Lung microvascular endothelial cell (primary cell): ENCODE data around the gene CRAMP1. TPM values are rescaled to one million over a fixed set of nuclear protein-coding genes. Genes with fewer than 3 reads are reported as not detected.

Experiments
- DNase-seq, 2 donors: peaks; one replicate each; pipeline versions ENCODE4 v3.0.0 to v3.0.0-alpha.2; 2010; ENCODE audit warnings: low read depth in 2 of 2
- total RNA-seq: library from RNA; depleted of rRNA; stranded (reverse); fragments of >200 nt; gene quantifications from 2 replicates; pipeline ENCODE4 v1.2.1, GENCODE V29; 2014

Gene CRAMP1
- total RNA-seq, 1 donor from 2014 or later, result 9.5 TPM

DNA sequence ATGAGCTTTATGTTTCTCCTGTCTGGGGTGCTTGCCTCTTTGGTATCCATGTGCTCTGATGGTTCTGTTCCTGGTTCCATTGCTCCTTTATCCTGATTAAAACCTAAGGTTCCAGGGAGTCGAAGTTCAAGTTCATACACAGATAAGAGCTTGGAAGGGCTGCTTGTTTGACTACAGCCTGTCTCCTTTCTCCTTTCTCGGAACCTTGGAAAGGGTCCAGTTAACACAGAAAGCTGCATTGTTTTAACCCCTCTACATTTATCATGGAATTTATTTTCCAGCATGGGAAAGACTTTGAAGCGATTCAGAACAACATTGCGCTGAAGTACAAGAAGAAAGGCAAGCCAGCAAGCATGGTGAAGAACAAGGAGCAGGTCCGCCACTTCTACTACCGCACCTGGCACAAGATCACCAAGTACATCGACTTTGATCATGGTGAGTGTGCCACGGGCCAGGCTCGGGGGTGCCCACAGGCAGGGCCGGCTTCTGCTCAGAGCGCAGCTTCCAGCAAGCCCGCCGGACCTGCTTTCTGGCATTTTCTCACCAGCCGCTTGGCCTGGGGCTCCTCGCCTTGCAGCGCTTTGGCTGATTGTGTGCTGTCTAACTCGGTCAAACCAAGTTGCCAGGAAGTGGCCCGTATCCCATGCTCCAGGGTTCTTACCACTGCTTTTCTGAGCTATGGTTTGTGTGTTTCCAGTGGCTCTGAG is 19.9 kb downstream of the CRAMP1 start:
- peak in 1 of 2 donors; percentile 12 for DNase-seq

DNA sequence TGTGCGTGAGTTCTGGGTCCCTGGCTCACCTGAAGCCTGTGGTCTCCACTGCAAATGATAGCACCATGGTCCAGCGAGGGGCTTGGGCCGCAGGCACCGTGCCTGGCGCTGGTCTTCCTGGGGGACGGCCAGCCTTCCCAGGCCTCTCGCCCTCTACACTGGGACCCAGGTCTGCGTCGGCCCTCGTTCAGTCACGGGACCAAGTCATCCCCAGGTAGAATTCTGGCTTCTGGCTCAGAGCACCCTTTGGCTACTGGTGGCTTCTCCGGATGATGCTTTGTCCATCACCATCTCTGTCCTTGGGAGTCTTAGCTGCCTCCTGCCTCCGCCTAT is 20.4 kb downstream of the CRAMP1 start:
- DNase-seq, result no peak

DNA sequence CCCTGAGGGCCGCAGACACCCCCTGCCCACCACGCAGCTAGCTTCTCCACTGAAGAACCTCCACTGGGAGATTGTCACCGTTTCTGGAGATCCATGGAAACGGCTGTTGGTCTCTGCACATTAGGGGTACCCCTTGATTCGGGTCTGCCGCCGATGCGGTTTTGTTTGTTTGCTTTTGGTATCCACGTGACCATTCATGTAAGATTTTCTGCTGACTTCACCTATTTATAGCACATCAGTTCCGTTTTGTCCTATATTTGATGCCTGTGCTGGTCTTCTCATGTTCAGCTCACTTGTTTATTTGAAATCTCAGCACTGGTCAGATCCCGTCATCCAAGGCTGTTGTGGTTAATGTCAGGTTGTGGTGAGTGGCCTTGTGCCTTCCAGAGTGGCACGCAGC is 21.1 kb downstream of the CRAMP1 start:
- DNase-seq, result no peak

DNA sequence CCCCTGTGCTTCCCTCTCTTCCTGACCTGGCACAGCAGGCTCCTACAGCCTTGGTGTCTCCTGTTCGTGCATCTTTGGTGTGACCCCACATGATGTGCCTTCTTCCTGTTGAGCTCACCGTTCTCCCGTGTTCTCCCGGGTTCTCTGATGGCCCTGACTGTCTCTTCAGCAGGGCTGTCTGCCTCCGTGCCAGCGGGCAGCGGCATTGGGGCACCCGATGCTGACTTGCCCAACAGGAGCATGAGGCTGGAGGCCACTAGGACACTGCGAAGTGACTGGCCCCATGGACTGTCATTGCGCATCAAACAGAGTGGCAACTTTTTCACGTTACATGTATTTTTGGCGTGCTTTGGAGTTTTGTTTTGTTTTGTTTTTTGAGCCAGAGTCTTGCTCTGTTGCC is 22.4 kb downstream of the CRAMP1 start:
- DNase-seq, result no peak

DNA sequence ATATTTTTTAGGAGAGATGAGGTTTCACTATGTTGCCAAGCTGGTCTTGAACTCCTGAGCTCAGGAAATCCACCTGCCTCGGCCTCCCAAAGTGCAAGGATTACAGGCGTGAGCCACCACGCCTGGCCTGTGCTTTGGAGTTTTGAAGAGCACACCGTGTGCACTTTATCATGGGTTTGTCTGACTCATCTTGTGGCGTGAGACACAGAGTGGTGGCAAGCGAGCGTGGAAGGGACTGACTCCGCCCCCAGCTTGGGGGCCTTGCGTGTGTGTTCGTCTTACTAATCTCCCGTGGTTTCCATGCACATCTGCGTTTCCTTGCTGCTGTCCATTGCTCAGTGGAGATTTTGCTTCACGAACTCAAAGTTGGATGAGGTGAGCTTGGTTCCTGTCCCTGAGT is 22.9 kb downstream of the CRAMP1 start:
- DNase-seq, result no peak

DNA sequence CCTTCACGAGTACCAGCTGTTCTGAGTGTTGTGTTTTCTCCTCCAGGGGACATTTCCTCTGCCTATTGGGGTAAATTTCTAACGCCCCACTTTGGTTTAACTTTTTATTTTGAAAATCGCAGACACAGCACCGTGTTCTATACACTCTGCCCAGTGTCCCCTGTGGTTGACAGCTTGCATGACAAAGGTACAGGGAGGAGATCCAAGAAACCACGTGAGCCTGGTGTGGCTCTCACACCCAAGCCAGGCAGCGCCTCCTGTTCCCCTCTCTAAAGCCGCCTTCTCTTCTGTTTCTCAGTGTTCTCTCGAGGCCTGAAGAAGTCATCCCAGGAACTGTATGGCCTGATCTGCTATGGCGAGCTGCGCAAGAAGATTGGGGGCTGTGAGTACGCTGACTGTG is 25.4 kb downstream of the CRAMP1 start:
- DNase-seq, result no peak

DNA sequence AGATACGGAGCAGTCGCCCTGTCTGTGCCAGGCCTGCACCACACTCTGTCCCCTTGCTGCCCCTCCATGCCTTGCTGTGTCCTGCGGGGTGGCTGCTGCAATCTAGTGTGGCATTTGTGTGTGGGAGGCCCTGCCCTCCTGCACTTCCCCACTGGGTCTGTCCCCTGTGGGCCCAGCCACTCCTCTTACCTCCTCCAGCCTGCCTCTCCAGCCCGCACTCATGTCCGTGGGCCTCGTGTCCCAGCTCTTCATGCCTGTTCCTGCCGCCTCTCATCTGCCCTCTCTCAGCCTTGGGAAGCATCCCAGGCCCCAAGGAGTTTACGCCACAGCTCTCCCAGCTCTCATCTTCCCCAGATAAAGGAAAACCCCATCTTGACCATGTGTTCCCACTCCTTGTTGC is 26.6 kb downstream of the CRAMP1 start:
- no peak for DNase-seq

DNA sequence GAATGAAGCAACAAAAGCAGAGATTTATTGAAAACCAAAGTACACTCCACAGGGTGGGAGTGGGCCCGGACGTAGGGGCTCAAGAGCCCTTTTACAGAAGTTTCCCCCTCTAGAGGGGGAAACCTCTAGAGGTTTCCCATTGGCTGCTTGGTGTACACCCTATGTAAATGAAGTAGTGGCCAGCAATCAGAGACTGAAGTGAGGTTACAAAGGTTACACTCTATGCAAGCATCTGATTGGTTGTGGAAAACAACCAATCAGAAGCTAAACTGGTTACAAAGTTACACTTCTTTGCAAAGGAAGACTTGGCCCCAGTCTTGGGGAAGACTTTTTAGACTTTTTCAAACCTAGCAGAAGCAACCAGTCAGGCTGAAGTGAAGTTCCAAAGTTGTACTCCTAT is 27.1 kb downstream of the CRAMP1 start:
- DNase-seq, result no peak

DNA sequence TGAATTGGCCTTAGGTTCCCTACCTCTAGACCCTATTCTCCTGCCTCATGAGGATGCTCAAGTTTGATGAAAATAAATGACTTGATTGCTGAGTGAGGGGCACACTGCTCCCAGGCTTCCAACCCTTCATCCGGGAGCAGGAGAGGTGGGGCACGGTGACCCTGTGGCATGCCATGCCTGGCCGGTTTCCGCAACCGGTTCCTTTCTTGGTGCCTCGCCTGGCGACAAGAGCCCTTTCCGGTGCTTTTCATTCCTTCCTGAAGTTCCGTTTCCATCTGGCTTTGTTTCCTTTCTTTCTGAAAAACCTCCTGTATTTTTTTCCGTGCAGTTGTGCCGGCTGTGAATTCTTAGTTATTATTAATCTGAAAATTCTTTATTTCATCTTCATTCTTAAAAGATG is 27.7 kb downstream of the CRAMP1 start:
- peak in 1 of 2 donors; percentile 44 for DNase-seq

DNA sequence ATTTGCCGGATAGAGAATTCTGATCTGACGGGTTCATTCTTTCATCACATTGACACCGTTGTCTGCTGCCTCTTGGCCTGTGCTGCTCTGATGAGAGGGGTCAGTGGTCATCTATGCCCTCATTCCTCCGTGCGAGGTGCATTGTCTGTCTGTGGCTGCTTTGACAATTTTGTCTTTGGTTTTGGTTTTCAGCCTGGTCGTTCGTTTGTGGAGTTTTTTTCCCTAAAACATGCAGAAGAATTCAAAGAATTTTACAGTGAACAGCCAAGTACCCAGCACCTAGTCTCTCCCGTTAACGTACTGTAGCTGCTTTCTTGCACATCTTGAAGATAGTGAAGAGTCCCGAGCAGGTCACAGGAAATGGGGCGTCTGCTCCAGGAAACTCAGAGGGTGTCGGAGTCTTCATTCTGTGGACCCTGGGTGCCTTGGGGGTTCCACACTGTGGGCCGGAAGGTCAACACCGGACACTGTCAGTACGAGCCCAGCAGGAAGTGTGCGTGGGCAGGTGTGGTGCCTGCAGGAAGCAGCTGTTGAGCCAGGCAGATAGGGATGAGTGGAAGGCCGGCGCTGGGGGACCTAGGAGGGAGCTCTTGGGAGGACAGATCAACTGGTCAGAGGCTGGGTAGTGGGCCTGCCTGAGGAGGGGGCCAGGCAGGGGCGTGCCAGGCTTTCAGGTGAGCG is 28.2 kb downstream of the CRAMP1 start:
- peak; percentile 23 to 70 for DNase-seq

DNA sequence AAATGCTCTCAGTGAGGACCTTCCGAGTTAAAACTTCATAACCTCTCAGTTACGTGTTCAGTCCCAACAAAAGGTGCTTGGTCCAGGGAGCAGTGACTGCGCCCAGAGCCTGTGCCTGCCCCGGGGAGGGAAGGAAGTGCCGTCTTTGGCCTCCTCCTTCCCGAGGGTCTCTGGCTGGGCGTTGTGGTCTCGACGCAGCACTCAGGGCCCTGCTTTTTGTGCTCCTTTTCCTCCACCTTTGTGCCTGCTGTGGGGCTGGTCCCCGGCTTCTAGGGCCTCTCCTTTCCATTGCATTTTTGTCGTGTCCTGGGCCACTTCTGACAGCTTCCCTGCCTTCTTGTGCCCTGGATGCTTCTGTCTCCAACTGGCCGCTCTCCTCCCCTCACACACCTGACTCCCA is 29.1 kb downstream of the CRAMP1 start:
- DNase-seq, result no peak

DNA sequence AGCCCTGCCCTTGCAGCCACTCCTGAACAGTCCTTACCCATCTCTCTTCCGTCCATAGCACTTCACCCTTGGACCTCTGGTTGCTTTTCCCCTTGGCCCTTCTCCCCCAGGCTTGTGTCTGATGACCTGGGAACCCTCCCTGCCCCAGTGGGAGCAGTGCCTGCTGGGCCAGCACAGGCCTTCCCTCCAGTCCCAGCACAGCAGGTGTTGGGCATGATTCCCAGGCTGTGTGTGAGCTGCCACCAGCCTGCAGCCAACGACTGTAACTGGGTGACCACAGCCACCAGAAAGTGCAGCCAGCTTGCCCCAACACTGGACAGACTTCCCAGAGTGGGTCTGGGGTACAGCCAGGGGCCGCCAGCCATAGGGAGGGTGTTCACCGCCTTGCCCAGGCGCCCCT is 30.0 kb downstream of the CRAMP1 start:
- no peak for DNase-seq

DNA sequence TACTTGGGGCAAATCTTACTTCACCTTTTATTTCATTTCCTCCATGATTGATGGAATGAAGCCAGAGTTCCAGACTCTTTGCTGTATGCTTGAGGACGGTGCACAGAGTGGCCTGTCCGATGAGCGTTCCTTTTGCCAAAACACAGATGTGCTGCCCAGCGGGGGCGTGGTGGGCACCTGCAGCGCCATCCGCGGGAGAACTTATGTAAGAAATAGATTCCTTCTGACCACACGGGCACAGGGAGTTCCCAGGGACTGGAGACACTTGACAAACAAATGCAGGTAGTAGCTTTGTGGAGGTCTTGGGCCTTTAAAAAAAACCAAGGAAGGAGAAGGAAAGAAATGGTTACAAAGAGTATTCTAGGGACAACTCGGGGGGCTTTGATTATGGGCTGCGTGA is 30.6 kb downstream of the CRAMP1 start:
- no peak for DNase-seq

DNA sequence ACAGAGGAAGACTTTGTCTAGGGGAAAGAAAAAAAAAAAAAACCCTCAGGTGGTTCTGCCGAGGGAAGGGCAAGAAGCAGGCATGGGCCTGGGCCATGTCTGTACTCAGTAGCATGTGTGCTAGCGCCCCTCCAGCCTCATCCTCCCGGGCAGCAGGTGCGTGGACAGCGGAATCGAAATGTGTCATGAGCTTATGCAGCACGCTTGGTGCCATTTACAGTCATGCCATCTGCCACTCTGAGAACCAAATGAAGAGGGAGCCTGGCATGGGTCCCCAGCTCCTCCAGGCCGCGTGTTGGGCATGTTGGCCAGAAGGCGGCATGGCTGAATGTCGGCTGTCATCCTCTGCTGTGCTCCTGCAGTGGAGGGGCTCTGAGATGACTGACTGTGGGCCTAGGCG is 31.4 kb downstream of the CRAMP1 start:
- DNase-seq, result no peak

DNA sequence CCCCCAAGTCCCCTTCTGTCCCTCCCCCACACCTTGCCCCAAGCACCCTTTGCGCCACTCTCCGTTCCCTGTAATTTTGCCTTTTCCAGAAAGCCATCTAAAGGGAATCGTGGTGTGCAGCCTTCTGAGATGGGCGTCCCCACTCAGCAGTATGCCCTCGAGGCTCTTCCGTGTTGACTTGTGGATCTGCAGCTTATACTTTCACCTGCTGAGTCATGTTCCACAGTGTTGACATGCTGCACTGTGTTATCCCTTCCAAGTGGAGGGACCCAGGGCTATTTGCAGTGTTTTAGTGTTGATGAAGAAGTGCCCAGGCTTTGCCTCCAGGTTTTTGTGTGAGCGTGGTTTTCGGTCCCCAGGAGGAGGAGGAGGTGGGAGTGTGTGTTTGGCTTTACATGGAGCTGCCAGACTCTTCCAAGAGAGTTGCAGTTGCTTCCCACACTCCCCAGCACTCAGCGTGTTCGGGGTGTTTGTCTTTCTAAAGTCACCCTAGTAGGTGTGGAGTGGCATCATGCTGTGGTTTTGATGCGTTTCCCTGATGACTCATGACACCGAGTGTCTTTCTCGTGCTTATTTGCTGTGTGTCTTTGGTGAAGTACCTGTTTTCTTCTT is 33.9 kb downstream of the CRAMP1 start:
- DNase-seq, result peak in 1 of 2 donors; percentile 15

DNA sequence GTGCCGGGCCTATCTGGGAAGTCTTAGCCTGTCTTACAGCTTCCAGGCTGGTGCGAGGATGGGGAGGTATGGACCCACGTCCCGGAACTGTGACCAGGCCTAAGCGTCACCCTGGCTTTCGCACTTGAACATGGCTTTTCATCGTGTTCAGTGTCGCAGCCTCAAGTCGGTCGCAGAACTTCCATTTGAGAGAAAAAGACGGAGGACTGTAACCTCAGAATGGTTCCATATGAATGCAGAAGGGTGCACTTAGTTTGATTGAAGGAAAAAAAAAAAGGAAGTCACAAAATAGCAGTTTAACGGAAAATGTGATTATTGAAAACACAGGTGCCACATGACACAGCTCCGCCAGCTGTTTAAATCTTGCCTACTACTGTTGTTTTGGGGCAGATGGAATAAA is 35.7 kb downstream of the CRAMP1 start:
- DNase-seq, result no peak

DNA sequence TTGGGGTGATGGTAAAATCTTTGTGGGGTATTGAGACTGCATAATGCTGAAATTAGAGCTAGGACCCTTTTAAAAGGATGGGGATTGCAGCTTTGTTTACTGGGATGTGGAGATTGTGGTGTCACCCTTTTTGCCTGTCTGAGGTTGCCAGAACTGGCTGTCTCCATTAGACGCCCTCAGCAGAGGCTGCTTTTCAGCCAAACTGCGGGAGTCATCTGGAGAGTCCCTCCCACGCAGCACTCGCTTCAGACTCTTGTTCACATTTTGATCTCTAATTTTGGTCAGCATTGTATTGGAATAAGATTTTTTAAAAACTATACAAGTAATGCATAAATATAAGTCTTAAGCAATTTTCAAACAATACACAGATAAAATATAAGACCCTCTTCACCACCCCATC is 38.0 kb downstream of the CRAMP1 start:
- no peak for DNase-seq

DNA sequence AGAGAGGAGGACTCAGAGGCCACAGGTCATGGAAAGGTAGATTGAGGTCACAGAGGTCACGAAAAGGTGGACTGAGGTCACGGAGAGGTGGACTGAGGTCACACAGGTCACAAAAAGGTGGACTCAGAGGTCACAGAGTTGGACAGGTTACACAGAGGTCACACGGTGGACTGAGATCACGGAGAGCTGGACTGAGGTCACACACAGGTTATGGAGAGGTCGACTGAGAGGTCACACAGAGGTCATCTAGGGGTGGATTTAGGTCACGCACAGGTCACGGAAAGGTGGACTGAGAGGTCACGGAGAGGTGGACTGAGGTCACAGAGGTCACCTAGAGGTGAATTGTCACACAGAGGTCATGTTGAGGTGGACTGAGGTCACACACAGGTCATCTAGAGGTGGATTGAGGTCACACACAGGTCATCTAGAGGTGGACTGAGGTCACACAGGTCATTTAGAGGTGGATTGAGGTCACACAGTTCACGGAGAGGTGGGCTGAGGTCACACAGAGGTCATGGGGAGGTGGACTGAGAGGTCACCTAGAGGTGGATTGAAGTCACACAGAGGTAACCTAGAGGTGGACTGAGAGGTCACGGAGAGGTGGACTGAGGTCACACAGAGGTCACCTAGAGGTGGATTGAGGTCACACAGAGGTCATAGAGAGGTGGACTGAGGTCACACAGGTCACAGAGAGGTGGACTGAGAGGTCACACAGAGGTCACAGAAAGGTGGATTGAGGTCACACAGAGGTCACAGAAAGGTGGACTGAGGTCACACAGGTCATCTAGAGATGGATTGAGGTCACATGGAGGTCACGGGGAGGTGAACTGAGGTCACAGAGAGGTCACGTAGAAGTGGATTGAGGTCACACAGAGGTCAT is 39.2 kb downstream of the CRAMP1 start:
- DNase-seq, result peak in 1 of 2 donors; percentile 28

DNA sequence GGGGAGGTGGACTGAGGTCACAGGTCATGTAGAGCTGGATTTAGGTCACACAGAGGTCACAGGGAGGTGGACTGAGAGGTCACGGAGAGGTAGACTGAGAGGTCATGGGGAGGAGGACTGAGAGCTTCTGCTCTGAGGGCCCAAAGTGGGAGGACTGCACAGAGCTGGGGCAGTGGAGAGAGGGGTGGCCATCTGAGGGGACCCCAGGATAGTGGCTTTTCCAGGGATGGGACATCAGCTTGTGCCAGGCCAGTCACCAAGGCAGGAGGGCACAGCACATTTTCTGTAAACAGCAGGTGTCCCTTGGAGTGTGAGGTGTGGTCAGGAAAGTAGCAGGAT is 39.8 kb downstream of the CRAMP1 start:
- DNase-seq, result no peak

DNA sequence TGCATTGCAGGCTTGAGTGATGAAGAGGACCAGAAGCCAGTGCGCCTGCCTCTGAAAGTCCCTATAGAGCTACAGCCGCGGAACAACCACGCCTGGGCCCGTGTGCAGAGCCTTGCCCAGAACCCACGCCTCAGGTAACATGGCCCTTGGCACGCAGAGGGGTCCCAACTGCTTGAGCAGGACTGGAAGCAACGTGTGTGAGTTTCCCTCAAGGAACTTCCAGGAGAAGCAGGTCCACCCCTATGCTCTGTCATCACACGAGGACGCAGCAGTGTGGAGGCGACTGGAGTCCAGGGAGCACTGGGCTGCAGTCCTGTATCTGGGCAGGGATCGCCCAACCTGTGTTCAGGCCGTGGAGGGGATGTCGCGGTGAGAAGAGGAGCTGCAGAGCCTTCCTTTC is 40.9 kb downstream of the CRAMP1 start:
- no peak for DNase-seq

DNA sequence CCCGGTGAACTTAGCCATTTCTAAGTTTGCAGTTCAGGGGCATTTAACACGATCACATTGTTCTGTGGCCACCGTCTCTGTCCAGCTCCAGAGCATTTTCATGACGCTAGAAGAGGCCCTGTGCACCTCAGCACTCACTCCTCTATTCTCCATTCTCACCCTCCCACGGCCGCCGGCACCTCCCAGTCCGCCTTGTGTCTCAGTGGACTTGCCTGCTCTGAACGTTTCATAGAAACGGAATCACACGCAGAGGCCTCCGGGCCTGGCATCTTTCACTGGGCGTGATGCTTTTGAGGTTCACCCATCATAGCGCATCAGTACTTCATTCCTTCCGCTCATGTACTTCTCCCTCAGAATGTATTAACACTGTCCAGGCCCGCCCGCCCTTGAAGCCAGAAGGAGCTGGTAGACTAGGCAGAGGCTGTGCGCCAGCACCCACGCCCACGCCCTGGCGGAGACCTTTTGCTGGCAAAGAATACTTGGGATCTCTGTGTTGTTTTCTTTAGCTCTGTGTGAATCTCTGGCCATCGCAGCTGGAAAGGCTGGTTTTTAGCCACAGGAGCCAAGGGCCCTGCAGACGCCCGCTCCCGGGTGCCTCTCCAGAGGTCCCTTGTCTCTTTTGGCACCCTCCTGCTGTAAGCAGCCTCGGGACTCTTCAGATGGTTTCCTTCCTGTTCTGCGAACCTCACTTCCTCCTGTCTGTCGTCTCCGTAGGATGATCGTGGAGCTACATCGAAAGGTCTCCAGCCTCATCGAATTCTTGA is 42.5 kb downstream of the CRAMP1 start:
- DNase-seq, result no peak
